Adrenal gland (tissue), 12 donors: ENCODE measurements around the gene FHAD1. TPM values are rescaled to one million over a fixed set of nuclear protein-coding genes. Genes with fewer than 3 reads are reported as not detected.

ENCODE experiments used
- DNase-seq, 7 donors: peaks; one replicate each; pipeline ENCODE4 v3.0.0-alpha.2; 2019 to 2020
- H3K27ac ChIP-seq, 5 donors: fragments of 200-600 bp; sonication (generic) in 4 of 5; 1 replicate in 3 of 5; 2 replicates in 2 of 5; pipeline versions ENCODE4 v1.5.1 to v1.8.0; 2016 to 2020; ENCODE audit warnings: mild to moderate bottlenecking in 1 of 5
- H3K27me3 ChIP-seq: fragments of 200-600 bp; 2 replicates; pipeline ENCODE4 v1.8.0; 2021
- H3K36me3 ChIP-seq, 2 donors: fragments of 200-600 bp; replicated peaks in 1 of 2; 1 replicate in 1 of 2; 2 replicates in 1 of 2; pipeline versions ENCODE4 v1.5.1 to v1.8.0; 2018 to 2022
- H3K4me1 ChIP-seq, 2 donors: fragments of 200-600 bp; replicated peaks in 1 of 2; 1 replicate in 1 of 2; 2 replicates in 1 of 2; pipeline versions ENCODE4 v1.5.1 to v1.8.0; 2018 to 2021
- H3K4me3 ChIP-seq, 4 donors: fragments of 200-600 bp; sonication (generic) in 3 of 4; one replicate each; pipeline ENCODE4 v1.5.1; 2016 to 2018
- H3K9me3 ChIP-seq, 3 donors: fragments of 200-600 bp; sonication (generic) in 1 of 3; replicated peaks in 1 of 3; 1 replicate in 2 of 3; 2 replicates in 1 of 3; pipeline versions ENCODE4 v1.5.1 to v1.8.0; 2016 to 2021
- CTCF ChIP-seq, 6 experiments: fragments of 450-650 bp in 4 of 6; fragments of 200-600 bp in 2 of 6; sonication (generic) in 1 of 6; IDR thresholded peaks; 1 replicate in 5 of 6; 2 replicates in 1 of 6; pipeline versions ENCODE4 v1.5.1 to v1.8.0; 2016 to 2021; ENCODE audit warnings: antibody characterized with exemption in 6 of 6, mild to moderate bottlenecking in 2 of 6, moderate library complexity in 1 of 6
- POLR2A ChIP-seq, 2 donors: fragments of 450-650 bp; IDR thresholded peaks; one replicate each; pipeline ENCODE4 v1.6.1; 2017; ENCODE audit warnings: antibody characterized with exemption in 2 of 2, mild to moderate bottlenecking in 2 of 2, moderate library complexity in 1 of 2
- WGBS, 4 donors: extraction: QIAGEN DNeasy Blood & Tissue Kit in 2 of 4; methylation state at CpG; one replicate each; pipeline versions ENCODE4 v1.1.5 to v1.1.7; 2013 to 2017; 5-methylcytosine and 5-hydroxymethylcytosine counted together
- intact Hi-C, 2 donors: fragments of 100-400 bp; cut with DNase I; formaldehyde crosslinking; loops; one replicate each; pipeline versions ENCODE4 v1.14.1 to v1.15.0; 2022 to 2023
- polyA plus RNA-seq, 3 donors: library from polyadenylated mRNA; stranded (reverse); fragments of 200-250 nt in 2 of 3; fragments of 350-450 nt in 1 of 3; fragmentation: Illumina TruSeq in 1 of 3; extraction: RNeasy Lipid Tissue Mini Kit (QIAGEN cat#74804) in 1 of 3; gene quantifications; one replicate each; pipeline ENCODE4 v1.2.3, GENCODE V29; 2013 to 2014
- total RNA-seq, 9 donors: library from RNA; depleted of rRNA in 4 of 9; stranded (reverse); fragments of >200 nt in 4 of 9; fragments of 120-200 nt in 1 of 9; fragmentation: NEBNext Ultra II Directional in 1 of 9; extraction: Animal tissue kit (Norgen Biotek cat#: 25700) in 1 of 9; gene quantifications; one replicate each; pipeline versions ENCODE4 v1.1.0 to v1.2.4, GENCODE V29; 2013 to 2023
- donor health status: healthy with polysubstance abuse.
- donor health status: Bipolar disorder and iron deficiency.
- donor health status: DM: yes; HTN: yes; CAD: no.
- donor health status: DM: no; HTN: no; CAD: no.
- donor health status: DM: no; HTN: no; CAD: no.
- donor health status: DM: yes; HTN: yes; CAD: no.

The FHAD1 gene
- total and polyA plus RNA-seq, 12 donors = 0.09 to 1.6 (median 0.57) TPM; not detected in 1

GRCh38 chr1:15380601-15381508, 133.8 kb downstream of the FHAD1 start:
- intact Hi-C loops = no loop called here
- TF ChIP-seq CTCF (IDR thresholded peaks at IDR 0.05) = no peak
- no peak for TF ChIP-seq POLR2A (IDR thresholded peaks at IDR 0.05)
- no peak for DNase-seq
- WGBS, 4 donors = 88 to 95% (median 91%) methylated on average over 19 to 22 of the region's 22 CpGs
- Histone ChIP-seq H3K4me3 (no peak overlapping the region), H3K27ac (no peak overlapping the region), H3K27me3 (no peaks in the 10 kb centered on the region), H3K9me3 (no peaks in the 10 kb centered on the region), H3K4me1 (peaks cover 0 to 15% of the 10 kb centered on the region in 2 donors), H3K36me3 (no peaks in the 10 kb centered on the region)

GRCh38 chr1:15381805-15382204, 134.8 kb downstream of the FHAD1 start:
- intact Hi-C loops = no loop called here
- Histone ChIP-seq H3K36me3 (no peaks in the 10 kb centered on the region), H3K27me3 (no peaks in the 10 kb centered on the region), H3K27ac (no peak overlapping the region), H3K9me3 (no peaks in the 10 kb centered on the region), H3K4me3 (no peak overlapping the region), H3K4me1 (peaks cover 0 to 9% of the 10 kb centered on the region in 2 donors)
- DNase-seq = no peak
- TF ChIP-seq POLR2A (IDR thresholded peaks at IDR 0.05) = no peak
- TF ChIP-seq CTCF (IDR thresholded peaks at IDR 0.05) = no peak
- WGBS, 4 donors = 88 to 94% (median 94%) methylated on average over 12 of the region's 12 CpGs

- Histone ChIP-seq H3K4me3 (no peak overlapping the region), H3K27ac (no peak overlapping the region), H3K4me1 (peaks cover 0 to 4% of the 10 kb centered on the region in 2 donors), H3K27me3 (no peaks in the 10 kb centered on the region), H3K36me3 (no peaks in the 10 kb centered on the region), H3K9me3 (no peaks in the 10 kb centered on the region)
- intact Hi-C loops = no loop called here
- TF ChIP-seq CTCF (IDR thresholded peaks at IDR 0.05) (no peak), POLR2A (IDR thresholded peaks at IDR 0.05) (no peak)
- 90 to 95% (median 93%) methylated on average over 22 to 26 of the region's 26 CpGs for WGBS, 4 donors
- DNase-seq = no peak
These were observed 135.8 kb downstream of the FHAD1 start for GRCh38 chr1:15382601-15383518.

- Histone ChIP-seq H3K4me1 (no peaks in the 10 kb centered on the region), H3K27me3 (no peaks in the 10 kb centered on the region), H3K27ac (no peak overlapping the region), H3K4me3 (no peak overlapping the region), H3K9me3 (no peaks in the 10 kb centered on the region), H3K36me3 (no peaks in the 10 kb centered on the region)
- no peak for DNase-seq
- intact Hi-C loops = no loop called here
- TF ChIP-seq POLR2A (IDR thresholded peaks at IDR 0.05) = no peak
- WGBS, 4 donors = 94 to 96% (median 95%) methylated on average over 5 of the region's 5 CpGs
These were observed 136.8 kb downstream of the FHAD1 start for GRCh38 chr1:15383810-15384209.
